ENCODE measurements around the gene RTL3.
"Not testable (repeated sequence)": the region's sequence is repeated elsewhere in the genome, so short reads cannot be mapped to it uniquely, and the experiment has no call there.

RTL3 gene

GRCh38 chrX:78643874-78644273 is 15.3 kb downstream of the RTL3 start:
- DNase-seq, result peak; percentile 9 to 25
- Mint-ChIP-seq H3K27ac (no peak overlapping the region), H3K4me1 (peaks cover 15% of the 10 kb centered on the region), H3K27me3 (no peaks in the 10 kb centered on the region), H3K4me3 (peak overlapping the region; percentile 7 to 18), H3K9me3 (peaks cover 20 to 26% of the 10 kb centered on the region in 2 donors)
- peak; percentile 97 for ATAC-seq

DNA sequence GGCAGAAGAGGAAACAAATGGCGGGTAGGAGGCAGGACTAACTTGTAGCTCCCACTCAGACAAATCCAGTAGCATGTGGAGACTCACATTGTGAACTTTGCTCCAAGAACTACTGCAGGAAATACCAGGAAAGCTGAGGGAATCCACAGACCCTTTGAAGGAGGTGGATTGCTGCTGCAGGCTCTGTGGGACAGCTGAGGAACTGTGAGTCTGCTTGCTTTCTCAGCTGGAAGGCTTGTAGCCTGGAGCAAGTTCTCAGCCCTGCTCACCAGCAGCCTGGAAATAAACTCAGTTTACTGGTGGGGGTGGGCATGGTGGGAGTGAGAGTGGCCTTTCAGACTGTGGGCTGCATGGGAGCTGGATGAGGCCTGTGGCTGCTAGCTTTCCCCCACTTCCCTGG is 16.0 kb downstream of the RTL3 start:
- no peak for ATAC-seq
- H3K4me1 Mint-ChIP-seq, result peaks cover 15% of the 10 kb centered on the region
- no peak for DNase-seq
- H3K27ac Mint-ChIP-seq, result no peak overlapping the region
- no peak overlapping the region for H3K4me3 Mint-ChIP-seq
- no peaks in the 10 kb centered on the region for H3K27me3 Mint-ChIP-seq
- peaks cover 18 to 26% of the 10 kb centered on the region in 2 donors for H3K9me3 Mint-ChIP-seq

- ATAC-seq, H3K4me3 Mint-ChIP-seq, H3K27me3 Mint-ChIP-seq, DNase-seq, H3K27ac Mint-ChIP-seq, H3K9me3 Mint-ChIP-seq, H3K4me1 Mint-ChIP-seq: not testable (repeated sequence)
These were observed 23.0 kb downstream of the RTL3 start for GRCh38 chrX:78636096-78636495.

- Mint-ChIP-seq H3K4me3 (no peak overlapping the region), H3K27ac (no peak overlapping the region), H3K9me3 (no peaks in the 10 kb centered on the region), H3K4me1 (peaks cover 4% of the 10 kb centered on the region), H3K27me3 (no peaks in the 10 kb centered on the region)
- ATAC-seq (no peak), DNase-seq (no peak)
These were observed 33.9 kb downstream of the RTL3 start for GRCh38 chrX:78624962-78625909.

DNA sequence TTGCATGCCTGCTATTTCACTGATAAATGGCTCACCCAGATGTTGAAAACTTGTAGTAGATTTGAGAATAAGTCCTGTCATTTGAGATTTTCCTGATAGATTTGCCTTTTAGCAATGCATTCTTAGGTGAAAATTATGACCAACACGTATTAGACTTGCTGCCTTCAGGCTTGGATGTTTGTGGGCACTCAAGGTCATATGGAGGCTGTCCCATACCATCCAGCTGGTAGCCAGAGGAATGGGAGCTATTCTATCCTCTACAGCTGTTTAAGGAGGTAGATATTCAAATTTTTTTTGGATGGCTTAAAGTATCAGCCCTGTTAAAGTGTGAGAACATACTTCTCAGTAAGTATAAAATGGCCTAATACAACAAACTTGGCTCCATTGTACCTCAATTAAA is 34.7 kb downstream of the RTL3 start:
- Mint-ChIP-seq H3K27me3 (no peaks in the 10 kb centered on the region), H3K4me3 (no peak overlapping the region), H3K27ac (no peak overlapping the region), H3K4me1 (peaks cover 4% of the 10 kb centered on the region), H3K9me3 (no peaks in the 10 kb centered on the region)
- ATAC-seq (no peak), DNase-seq (no peak)

DNA sequence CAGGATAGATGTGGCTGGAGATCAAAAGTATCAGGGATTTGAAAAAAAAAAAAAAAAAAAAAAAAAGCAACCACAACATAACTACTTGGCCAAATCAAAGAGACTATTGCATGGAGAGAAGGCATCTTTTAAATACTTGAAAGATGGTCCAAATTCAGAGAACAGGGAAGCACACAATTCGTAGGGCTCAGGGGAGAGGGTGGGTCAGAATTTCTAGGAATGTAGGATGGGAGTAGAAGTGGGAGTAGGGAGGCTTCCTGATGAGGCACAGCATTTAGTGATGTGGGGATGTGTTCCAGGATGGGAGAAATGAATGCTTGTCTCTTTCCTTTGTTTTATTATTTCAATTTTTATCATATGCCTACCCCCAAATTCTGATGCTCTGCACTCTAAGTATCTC is 36.3 kb downstream of the RTL3 start:
- Mint-ChIP-seq H3K4me1 (peaks cover 4% of the 10 kb centered on the region), H3K27me3 (no peaks in the 10 kb centered on the region), H3K4me3 (no peak overlapping the region), H3K9me3 (no peaks in the 10 kb centered on the region), H3K27ac (no peak overlapping the region)
- ATAC-seq (no peak), DNase-seq (no peak)

- no peak for DNase-seq
- no peak overlapping the region for H3K27ac Mint-ChIP-seq
- H3K27me3 Mint-ChIP-seq, result no peaks in the 10 kb centered on the region
- H3K4me3 Mint-ChIP-seq, result no peak overlapping the region
- H3K4me1 Mint-ChIP-seq, result peaks cover 4% of the 10 kb centered on the region
- H3K9me3 Mint-ChIP-seq, result no peaks in the 10 kb centered on the region
- no peak for ATAC-seq
These were observed 39.3 kb downstream of the RTL3 start for GRCh38 chrX:78619834-78620233.

- no peaks in the 10 kb centered on the region for H3K27me3 Mint-ChIP-seq
- no peaks in the 10 kb centered on the region for H3K9me3 Mint-ChIP-seq
- H3K4me1 Mint-ChIP-seq, result peaks cover 4% of the 10 kb centered on the region
- no peak overlapping the region for H3K27ac Mint-ChIP-seq
- no peak overlapping the region for H3K4me3 Mint-ChIP-seq
- DNase-seq (no peak), ATAC-seq (no peak)
These were observed 40.1 kb downstream of the RTL3 start for GRCh38 chrX:78618987-78619386.

- H3K27me3 Mint-ChIP-seq, result no peaks in the 10 kb centered on the region
- no peak overlapping the region for H3K4me3 Mint-ChIP-seq
- no peak overlapping the region for H3K27ac Mint-ChIP-seq
- DNase-seq, result no peak
- no peaks in the 10 kb centered on the region for H3K4me1 Mint-ChIP-seq
- ATAC-seq, result no peak
- H3K9me3 Mint-ChIP-seq, result no peaks in the 10 kb centered on the region
These were observed 44.9 kb downstream of the RTL3 start for GRCh38 chrX:78614264-78614663.

Data from stimulated activated naive CD8-positive, alpha-beta T cell treated with anti-CD3 and anti-CD28 coated beads, Interleukin-15, amount 100 ng/mL, for 72 hours (primary cell).